GM06990 (cell line): ENCODE data around the gene AGPS.

Source experiments
- DNase-seq: peaks from one replicate; pipeline ENCODE4 v3.0.0-alpha.2; 2011; ENCODE audit not compliant: insufficient read length; ENCODE audit errors: extremely low read depth
- H3K27me3 ChIP-seq: replicated peaks from 2 replicates; pipeline ENCODE4 v1.6.0; 2011; ENCODE audit warnings: low read length; ENCODE audit not compliant: control insufficient read depth, insufficient read depth
- H3K36me3 ChIP-seq: 2 replicates; pipeline ENCODE4 v1.5.1; 2011; ENCODE audit warnings: low read length; ENCODE audit not compliant: control insufficient read depth, insufficient read depth
- H3K4me3 ChIP-seq: replicated peaks from 2 replicates; pipeline ENCODE4 v1.5.1; 2011; ENCODE audit warnings: low read depth, mild to moderate bottlenecking, control low read depth, low read length
- CTCF ChIP-seq: IDR thresholded peaks from 2 replicates; pipeline ENCODE4 v1.5.1; 2011; ENCODE audit warnings: low read length, control low read depth, mild to moderate bottlenecking, inconsistent platforms; ENCODE audit not compliant: insufficient read depth, poor library complexity, severe bottlenecking

The AGPS gene

DNA sequence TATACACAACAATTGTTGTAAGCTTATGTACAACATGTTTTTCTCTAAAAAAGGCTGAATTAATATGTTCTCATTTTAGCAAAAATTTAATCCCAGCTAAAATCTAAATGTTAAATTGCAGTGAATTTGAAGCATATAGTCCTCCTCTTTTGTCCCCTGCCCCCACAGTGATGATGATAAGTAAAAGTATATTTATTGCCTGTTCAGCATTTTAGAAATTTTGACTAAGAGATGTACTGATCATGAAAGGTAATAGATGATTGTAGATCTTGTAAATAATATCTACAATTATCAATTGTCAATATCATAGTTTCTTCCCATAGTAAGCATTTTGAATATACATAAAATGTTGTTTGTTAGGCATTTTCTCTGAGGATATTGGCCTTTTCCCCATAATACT, 113.9 kb downstream of the AGPS start:
- Histone ChIP-seq H3K27me3 (no peaks in the 10 kb centered on the region), H3K4me3 (no peak overlapping the region), H3K36me3 (no peaks in the 10 kb centered on the region; the same call in 1 of the 2 replicates)
- no peak for TF ChIP-seq CTCF
- DNase-seq: no peak

DNA sequence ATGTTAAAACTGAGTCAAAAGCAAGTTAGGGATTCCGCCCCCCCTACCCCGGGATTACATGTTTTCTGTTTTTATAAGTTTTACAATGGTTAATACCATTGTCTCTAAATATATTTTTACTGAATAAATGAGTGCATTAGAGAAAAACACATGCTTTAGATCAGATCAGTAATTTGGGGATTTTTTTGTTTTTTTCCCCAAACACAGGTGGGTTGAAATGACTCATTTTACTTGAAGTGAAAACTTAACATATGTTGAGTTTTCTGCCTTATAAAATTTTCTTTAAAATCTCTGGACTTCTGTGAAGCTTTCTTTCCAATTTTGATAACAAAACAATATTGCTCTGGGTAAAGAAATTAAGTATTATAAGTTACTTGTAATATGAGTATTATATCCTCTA, 114.4 kb downstream of the AGPS start:
- no peak overlapping the region for H3K4me3 ChIP-seq
- H3K36me3 ChIP-seq: no peaks in the 10 kb centered on the region; the same call in 1 of the 2 replicates
- no peak for TF ChIP-seq CTCF
- H3K27me3 ChIP-seq: no peaks in the 10 kb centered on the region
- no peak for DNase-seq

DNA sequence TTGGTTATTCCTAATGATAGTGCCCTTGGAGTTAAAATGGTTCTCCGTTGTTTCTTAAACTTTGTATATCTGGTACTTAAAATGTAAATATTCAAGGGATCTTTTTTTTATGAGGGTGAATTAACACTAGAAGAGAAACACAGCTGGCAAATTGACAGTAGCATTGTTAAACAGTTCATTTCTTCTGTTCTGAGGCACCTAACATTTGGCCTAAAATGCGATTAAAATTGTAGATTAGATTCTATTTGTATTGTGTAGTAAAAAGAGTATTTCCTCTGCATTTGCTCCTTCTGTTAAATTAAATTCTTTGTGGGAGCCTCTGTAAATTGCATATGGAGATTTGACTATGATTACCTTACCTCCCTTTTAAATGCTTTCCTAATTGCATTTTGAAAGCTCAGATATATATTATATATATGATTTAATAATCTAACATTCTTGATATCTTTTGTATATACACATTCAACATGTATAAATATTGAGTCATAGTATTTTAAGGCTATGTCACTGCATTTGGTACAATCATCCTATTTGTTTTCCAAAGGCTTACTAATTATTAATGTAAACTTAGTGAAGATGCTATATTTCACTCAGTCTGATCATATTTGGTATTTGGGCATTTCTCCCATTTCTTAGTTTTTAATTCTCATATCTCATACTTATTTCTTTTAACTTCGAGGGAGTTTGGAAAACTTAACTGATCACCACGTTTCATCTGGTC, 124.4 kb downstream of the AGPS start:
- Histone ChIP-seq H3K36me3 (no peaks in the 10 kb centered on the region; the same call in 1 of the 2 replicates), H3K4me3 (no peak overlapping the region), H3K27me3 (no peaks in the 10 kb centered on the region)
- DNase-seq: no peak
- no peak for TF ChIP-seq CTCF

DNA sequence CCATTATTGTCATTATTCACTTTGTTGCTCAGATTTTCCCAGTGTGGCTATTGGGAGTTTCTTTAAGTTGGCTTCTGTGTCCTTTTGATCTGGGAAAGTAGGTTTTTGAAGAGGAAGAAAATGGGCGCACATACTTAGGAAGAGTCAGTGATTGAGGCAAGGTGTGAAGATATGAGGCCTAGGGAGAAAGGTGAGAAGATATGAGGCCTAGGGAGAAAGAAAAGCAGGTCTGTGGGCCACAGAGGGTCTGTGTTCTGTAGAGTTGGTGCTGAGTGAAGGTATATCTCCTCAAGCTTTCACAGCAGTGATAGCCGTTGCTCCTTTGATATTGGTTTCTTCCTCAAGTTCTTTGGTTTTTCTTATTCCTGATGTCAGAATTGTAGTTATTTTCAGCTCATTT, 126.2 kb downstream of the AGPS start:
- Histone ChIP-seq H3K4me3 (no peak overlapping the region), H3K27me3 (no peaks in the 10 kb centered on the region), H3K36me3 (no peaks in the 10 kb centered on the region; the same call in 1 of the 2 replicates)
- DNase-seq: no peak
- no peak for TF ChIP-seq CTCF

- Histone ChIP-seq H3K36me3 (no peaks in the 10 kb centered on the region; the same call in 1 of the 2 replicates), H3K27me3 (no peaks in the 10 kb centered on the region), H3K4me3 (no peak overlapping the region)
- no peak for DNase-seq
- TF ChIP-seq CTCF: no peak
Measured at GRCh38 chr2:177519534-177520115, 127.1 kb downstream of the AGPS start.
